HepG2 (cell line): ENCODE results near the gene PADI1. TPM values are rescaled to one million over a fixed set of nuclear protein-coding genes. Genes with fewer than 3 reads are reported as not detected.

Source experiments
- ATAC-seq: fragments of 200-7000 bp; cut with Tn5 transposase; 3 replicates; pipeline ENCODE4 v1.9.1; 2020; ENCODE audit warnings: mild to moderate bottlenecking, moderate library complexity
- BruUV-seq: library from RNA; stranded (reverse); fragments of 400-500 nt; replicated peaks from 2 replicates; lab custom pipeline; 2021; lab: Mats Ljungman, UMichigan
- CTCF ChIA-PET: fragments of 300-600 bp; formaldehyde crosslinking; extraction: SDS; loops from one replicate; lab custom pipeline; 2021; ENCODE audit warnings: low total read pairs, inconsistent platforms, low intra/inter-chr PET ratio; lab: Yijun Ruan, JAX
- POLR2A ChIA-PET: fragments of 350-600 bp; sonication (Branson Sonifier 250); formaldehyde crosslinking; loops from one replicate; lab custom pipeline; 2020; ENCODE audit warnings: antibody characterized with exemption, inconsistent platforms; lab: Yijun Ruan, JAX
- DNase-seq: peaks from one replicate; pipeline ENCODE4 v3.0.0-alpha.2; 2015; ENCODE audit warnings: low spot score
- FAIRE-seq: peaks from 3 replicates; lab custom pipeline; 2011; peaks lifted over from hg19 to GRCh38; lab: Jason Lieb, UNC
- H2AFZ ChIP-seq: one replicate; pipeline ENCODE4 v1.6.1; 2011; ENCODE audit warnings: low read length, inconsistent platforms
- H3K27ac ChIP-seq: fragments of 300-600 bp; 3 replicates; pipeline ENCODE4 v1.8.0; 2011; ENCODE audit warnings: mixed run types, mild to moderate bottlenecking, mixed read lengths, low read length, inconsistent platforms; ENCODE audit not compliant: insufficient read depth; ENCODE audit errors: extremely low read length
- H3K27me3 ChIP-seq, 2 experiments: fragments of 200-600 bp in 1 of 2; 2 replicates in 1 of 2; 3 replicates in 1 of 2; pipeline versions ENCODE4 v1.6.0 to v1.8.0; 2011; ENCODE audit warnings: low read length in 2 of 2, mild to moderate bottlenecking in 2 of 2, moderate library complexity in 2 of 2, inconsistent platforms in 1 of 2; ENCODE audit not compliant: insufficient read depth in 2 of 2, control insufficient read depth in 1 of 2
- H3K36me3 ChIP-seq, 2 experiments: fragments of 200-600 bp in 1 of 2; replicated peaks in 1 of 2; 2 replicates in 1 of 2; 3 replicates in 1 of 2; pipeline versions ENCODE4 v1.5.1 to v1.8.0; 2011; ENCODE audit warnings: low read length in 2 of 2, inconsistent platforms in 1 of 2; ENCODE audit not compliant: insufficient read depth in 2 of 2, control insufficient read depth in 1 of 2
- H3K4me1 ChIP-seq: 2 replicates; pipeline ENCODE4 v1.5.1; 2012; ENCODE audit warnings: low read length, inconsistent platforms; ENCODE audit not compliant: insufficient read depth
- H3K4me2 ChIP-seq: 2 replicates; pipeline ENCODE4 v1.6.0; 2011; ENCODE audit warnings: low read depth, low read length, inconsistent platforms
- H3K4me3 ChIP-seq, 3 experiments: fragments of 200-600 bp in 1 of 3; sonication (generic), shearing (Covaris generic) in 1 of 3; replicated peaks in 1 of 3; 2 replicates each; pipeline ENCODE4 v1.5.1; 2011 to 2016; ENCODE audit warnings: low read length in 3 of 3, inconsistent platforms in 2 of 3, low read depth in 2 of 3, mild to moderate bottlenecking in 2 of 3, control low read depth in 1 of 3, mixed read lengths in 1 of 3; ENCODE audit not compliant: insufficient read depth in 1 of 3
- H3K79me2 ChIP-seq: one replicate; pipeline ENCODE4 v1.6.1; 2011; ENCODE audit warnings: low read length, inconsistent platforms; ENCODE audit not compliant: insufficient read depth
- H3K9ac ChIP-seq: 2 replicates; pipeline ENCODE4 v1.6.0; 2011; ENCODE audit warnings: mild to moderate bottlenecking, low read depth, low read length, inconsistent platforms; ENCODE audit not compliant: insufficient read depth
- H3K9me3 ChIP-seq: 2 replicates; pipeline ENCODE4 v1.5.1; 2012; ENCODE audit warnings: mild to moderate bottlenecking, low read length
- H4K20me1 ChIP-seq: 2 replicates; pipeline ENCODE4 v1.6.0; 2011; ENCODE audit warnings: inconsistent platforms, mild to moderate bottlenecking, low read length, moderate library complexity; ENCODE audit not compliant: insufficient read depth
- EHMT2 ChIP-seq: fragments of 200-600 bp; sonication (generic); IDR thresholded peaks from 2 replicates; pipeline ENCODE4 v1.7.0; 2017; ENCODE audit warnings: antibody characterized with exemption, low read depth, low read length, borderline replicate concordance
- FOXP1 ChIP-seq, 2 experiments: fragments of 450-650 bp in 1 of 2; IDR thresholded peaks; 2 replicates each; pipeline ENCODE4 v1.6.1; 2017 to 2018; ENCODE audit warnings: antibody characterized with exemption in 1 of 2
- ISL2 ChIP-seq: sonication (generic); formaldehyde crosslinking; IDR thresholded peaks from 2 replicates; pipeline ENCODE4 v1.5.0; 2020; ENCODE audit warnings: missing genetic modification reagents
- KLF16 ChIP-seq, 2 experiments: sonication (generic) in 1 of 2; formaldehyde crosslinking in 1 of 2; IDR thresholded peaks; 2 replicates each; pipeline versions ENCODE4 v1.6.1 to v1.8.0; 2016 to 2023; ENCODE audit warnings: missing genetic modification reagents in 2 of 2, missing compliant biosample characterization in 1 of 2
- MLXIP ChIP-seq: sonication (generic); formaldehyde crosslinking; IDR thresholded peaks from 2 replicates; pipeline ENCODE4 v1.9.0; 2021; ENCODE audit warnings: missing genetic modification reagents, borderline replicate concordance
- SMYD3 ChIP-seq: sonication (generic); formaldehyde crosslinking; IDR thresholded peaks from 2 replicates; pipeline ENCODE4 v1.8.1; 2023; ENCODE audit warnings: mild to moderate bottlenecking, missing genetic modification reagents
- ZBTB37 ChIP-seq: sonication (generic); formaldehyde crosslinking; IDR thresholded peaks from 2 replicates; pipeline ENCODE4 v1.4.0; 2020; ENCODE audit warnings: mild to moderate bottlenecking, missing genetic modification reagents
- ZNF224 ChIP-seq: sonication (generic); formaldehyde crosslinking; IDR thresholded peaks from 2 replicates; pipeline ENCODE4 v1.5.0; 2020; ENCODE audit warnings: mild to moderate bottlenecking, missing genetic modification reagents
- ZNF264 ChIP-seq: sonication (generic); formaldehyde crosslinking; IDR thresholded peaks from 2 replicates; pipeline ENCODE4 v1.4.0; 2020; ENCODE audit warnings: missing genetic modification reagents
- ZNF329 ChIP-seq: sonication (generic); formaldehyde crosslinking; IDR thresholded peaks from 2 replicates; pipeline ENCODE4 v1.9.0; 2021; ENCODE audit warnings: low read depth, mild to moderate bottlenecking, missing genetic modification reagents
- ZNF33B ChIP-seq: sonication (generic); formaldehyde crosslinking; IDR thresholded peaks from 2 replicates; pipeline ENCODE4 v1.5.1; 2020; ENCODE audit warnings: mild to moderate bottlenecking, missing genetic modification reagents
- ZNF550 ChIP-seq: sonication (generic); formaldehyde crosslinking; IDR thresholded peaks from 2 replicates; pipeline ENCODE4 v1.4.0; 2020; ENCODE audit warnings: mild to moderate bottlenecking, missing genetic modification reagents, borderline replicate concordance
- ZNF7 ChIP-seq: IDR thresholded peaks from 2 replicates; pipeline ENCODE4 v1.6.1; 2016; ENCODE audit warnings: missing biosample characterization, missing genetic modification reagents
- ZNF772 ChIP-seq: sonication (generic); formaldehyde crosslinking; IDR thresholded peaks from 2 replicates; pipeline ENCODE4 v1.5.0; 2020; ENCODE audit warnings: mild to moderate bottlenecking, missing genetic modification reagents
- WGBS: methylation state at CpG from one replicate; pipeline ENCODE4 v1.1.6; 2017; ENCODE audit warnings: low lambda C conversion rate; 5-methylcytosine and 5-hydroxymethylcytosine counted together
- in situ Hi-C: cut with HindIII; loops from 2 replicates; pipeline ENCODE4 v1.10.0; 2017; ENCODE audit warnings: low pct_unique_long_range_greater_than_20kb; ENCODE audit not compliant: extremely low pct_ligation_motif_present
- intact Hi-C: fragments of 100-400 bp; cut with micrococcal nuclease; formaldehyde crosslinking; loops from one replicate; pipeline ENCODE4 v1.10.0; 2022; ENCODE audit not compliant: unreplicated experiment
- polyA plus RNA-seq, 8 experiments: library from polyadenylated mRNA; depleted of rRNA in 3 of 8; stranded (reverse) in 7 of 8; unstranded in 1 of 8; fragments of >200 nt; fragmentation: Illumina TruSeq in 4 of 8; extraction: Trizol in 4 of 8; gene quantifications; 2 replicates each; pipeline versions ENCODE4 v1.2.1 to v1.2.3, GENCODE V29; 2011 to 2016; ENCODE audit warnings: low read depth in 4 of 8, missing spikeins in 1 of 8, mixed read lengths in 1 of 8; ENCODE audit not compliant: insufficient read depth in 1 of 8
- total RNA-seq, 5 experiments: library from RNA; depleted of rRNA; stranded (reverse); fragments of >200 nt; fragmentation: Illumina TruSeq; extraction: Trizol; gene quantifications; 2 replicates each; pipeline ENCODE4 v1.2.3, GENCODE V29; 2016; ENCODE audit warnings: low read depth in 1 of 5

PADI1 gene
- total and polyA plus RNA-seq, 2 of the 13 experiments (the other 11 are each of a cell fraction or from before 2014, with no cell fraction given) = not detected

- TF ChIP-seq ZBTB37 (CRISPR knock-in tag) (no peak), KLF16 (CRISPR knock-in tag; IDR thresholded peaks at IDR 0.05) (no peak), ZNF550 (CRISPR knock-in tag) (no peak), ZNF33B (CRISPR knock-in tag) (no peak), ZNF7 (CRISPR knock-in tag) (no peak), ZNF772 (no peak), FOXP1 (IDR thresholded peaks at IDR 0.05) (no peak), FOXP1 (CRISPR knock-in tag; IDR thresholded peaks at IDR 0.05) (no peak)
Measured at GRCh38 chr1:17251701-17252376, 46.9 kb downstream of the PADI1 start (continued).

- ChIA-PET CTCF (no interaction called here), POLR2A (no interaction called here)
- FAIRE-seq (no peak), DNase-seq (no peak), ATAC-seq (no peak)
- no peak for TF ChIP-seq ZNF264 (CRISPR knock-in tag)
- TF ChIP-seq EHMT2 = no peak
- no peak for TF ChIP-seq ZNF224 (CRISPR knock-in tag)
- TF ChIP-seq MLXIP (CRISPR knock-in tag) = no peak
- no peak for TF ChIP-seq ISL2 (CRISPR knock-in tag)
- no peak for TF ChIP-seq SMYD3
- TF ChIP-seq ZNF329 (CRISPR knock-in tag) = peak; percentile 73
- Histone ChIP-seq H2AFZ (no peak overlapping the region), H3K9me3 (no peaks in the 10 kb centered on the region), H3K9ac (no peak overlapping the region), H3K4me1 (no peaks in the 10 kb centered on the region), H3K4me3 (no peak overlapping the region), H3K27me3 (peaks cover 2 to 18% of the 10 kb centered on the region in 2 experiments; a peak in 3 of 5 replicates), H4K20me1 (no peaks in the 10 kb centered on the region), H3K4me2 (no peak overlapping the region), H3K36me3 (no peaks in the 10 kb centered on the region), H3K27ac (no peak overlapping the region), H3K79me2 (no peaks in the 10 kb centered on the region)
- 0% methylated on average over 1 of the region's 5 CpGs for WGBS
- in situ Hi-C loops = no loop called here
- no TSS peak for BruUV-seq
- intact Hi-C loops = no loop called here
Measured at GRCh38 chr1:17255336-17255735, 50.4 kb downstream of the PADI1 start.
